HL-60/S4 (cell line): ENCODE results near the gene SIRT3.
"Not testable (repeated sequence)": the region's sequence is repeated elsewhere in the genome, so short reads cannot be mapped to it uniquely, and the experiment has no call there.

Experiments
- in situ Hi-C: fragments of 300-500 bp; cut with MboI; formaldehyde crosslinking; loops from 2 replicates; pipeline ENCODE4 v1.14.3; 2022; ENCODE audit warnings: low sequenced_read_pairs

SIRT3 gene

DNA sequence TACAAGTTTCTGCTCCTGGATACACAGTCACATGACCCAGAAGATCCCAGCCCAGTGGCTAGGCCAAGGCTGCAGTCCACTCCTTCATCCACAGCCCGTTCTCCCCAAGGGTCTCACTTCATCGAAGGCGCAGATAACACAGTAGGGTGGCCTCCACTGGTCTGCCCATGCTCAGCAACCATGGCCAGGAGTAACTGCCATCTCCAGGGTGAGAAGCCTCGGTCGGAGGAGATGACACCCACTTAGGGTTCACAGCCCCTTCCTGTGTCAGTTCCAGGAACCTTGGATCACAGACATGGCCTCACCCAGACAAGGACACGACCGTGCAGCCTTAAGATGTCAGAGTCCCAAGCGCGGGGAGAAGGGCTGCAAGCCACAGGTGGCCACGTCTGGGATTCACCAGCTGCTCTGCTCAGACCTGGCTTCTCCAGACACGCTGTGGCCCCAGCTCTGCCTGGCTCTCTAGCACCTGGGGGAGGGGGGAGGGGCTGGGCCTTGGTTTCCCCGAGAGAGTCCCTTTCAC lies 31.5 kb downstream of the SIRT3 start:
- in situ Hi-C loops: no loop called here

DNA sequence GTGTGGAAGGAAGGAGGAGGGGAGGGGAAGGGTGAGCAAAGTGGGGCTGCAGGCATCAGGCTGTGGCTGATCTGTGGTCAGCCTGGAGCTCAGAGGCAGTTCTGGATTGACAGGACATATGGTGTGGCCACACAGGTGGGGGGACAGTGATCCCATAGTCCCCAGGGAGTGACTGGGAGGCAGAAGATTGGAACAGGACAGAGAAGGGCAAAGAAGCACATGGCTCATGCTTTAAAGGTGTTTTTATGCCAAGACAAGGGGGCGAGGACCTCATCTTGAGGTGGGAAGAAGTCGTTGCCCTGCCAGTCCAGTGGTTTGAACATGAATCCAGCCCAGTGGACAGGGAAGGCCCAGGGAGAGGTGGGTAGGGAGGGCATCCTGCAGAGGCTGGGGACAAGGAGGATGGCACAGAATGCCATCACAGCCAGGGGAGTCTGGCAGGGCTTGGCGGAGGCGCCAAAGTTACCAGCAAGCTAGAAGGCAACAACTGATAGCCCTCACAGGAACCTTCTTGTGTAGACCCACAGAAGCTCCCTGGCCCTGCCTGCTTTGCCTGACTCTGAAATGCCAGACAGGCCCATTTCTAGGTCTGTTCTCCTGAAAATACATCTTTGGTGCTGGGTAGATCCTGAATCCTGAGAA lies 32.1 kb downstream of the SIRT3 start:
- in situ Hi-C loops: no loop called here

DNA sequence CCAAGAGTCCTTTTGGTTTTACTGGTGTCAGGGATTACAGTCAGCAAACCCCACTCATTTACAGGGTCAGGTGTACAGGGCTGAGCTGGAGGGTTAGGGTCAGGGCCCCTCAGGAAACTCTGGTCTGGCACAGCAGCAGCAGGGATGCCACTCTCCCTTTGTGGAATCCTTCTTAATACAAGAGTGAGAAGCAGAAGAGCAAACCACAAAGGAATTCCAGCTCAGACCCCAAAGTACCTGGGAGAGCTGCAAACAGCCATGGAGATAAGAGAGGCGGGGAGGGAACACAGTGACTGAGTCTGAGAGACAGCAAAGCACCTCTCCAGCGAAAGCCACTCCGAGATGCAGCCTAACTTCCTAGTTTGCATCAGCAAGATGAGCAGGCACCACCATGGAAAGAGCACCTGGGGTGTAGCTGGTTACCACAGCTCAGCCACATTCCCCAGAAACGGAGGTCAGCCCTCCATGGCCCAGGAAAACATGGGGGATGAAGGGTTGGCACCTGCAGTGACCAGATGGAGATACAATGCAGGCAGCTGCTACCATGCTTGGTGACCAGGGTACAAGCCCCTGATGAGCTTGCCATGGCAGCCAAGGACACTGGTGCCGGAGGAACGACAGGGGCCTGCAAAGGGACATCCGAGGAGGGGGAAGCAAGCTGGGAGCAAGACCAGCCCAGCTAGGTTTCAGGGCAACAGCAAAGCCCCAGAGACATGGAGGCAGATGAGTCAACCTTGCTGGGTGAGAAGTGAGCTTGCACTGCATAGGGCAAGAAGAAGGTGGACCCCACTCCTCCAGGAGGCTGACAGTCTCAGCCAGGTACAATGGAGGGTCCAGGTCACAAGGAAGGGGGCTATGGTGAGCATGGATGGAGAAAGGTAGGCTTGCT lies 32.8 kb downstream of the SIRT3 start:
- in situ Hi-C loops: no loop called here

DNA sequence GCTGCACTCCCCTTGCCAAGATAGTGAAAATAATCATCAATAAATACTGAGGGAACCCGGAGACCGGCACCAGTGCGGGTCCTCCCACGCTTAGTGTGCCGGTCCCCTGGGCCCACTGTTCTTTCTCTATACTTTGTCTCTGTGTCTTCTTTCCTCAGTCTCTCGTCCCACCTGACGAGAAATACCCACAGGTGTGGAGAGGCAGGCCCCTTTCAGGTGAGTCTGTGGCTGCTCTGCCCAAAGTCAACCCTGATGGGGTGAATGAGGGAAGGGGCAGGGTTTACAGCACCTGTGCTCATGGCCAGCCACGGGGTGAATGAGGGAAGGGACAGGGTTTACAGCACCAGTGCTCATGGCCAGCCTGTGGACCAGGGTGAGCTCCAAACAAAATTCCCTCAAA lies 33.7 kb downstream of the SIRT3 start:
- in situ Hi-C loops: no loop called here

DNA sequence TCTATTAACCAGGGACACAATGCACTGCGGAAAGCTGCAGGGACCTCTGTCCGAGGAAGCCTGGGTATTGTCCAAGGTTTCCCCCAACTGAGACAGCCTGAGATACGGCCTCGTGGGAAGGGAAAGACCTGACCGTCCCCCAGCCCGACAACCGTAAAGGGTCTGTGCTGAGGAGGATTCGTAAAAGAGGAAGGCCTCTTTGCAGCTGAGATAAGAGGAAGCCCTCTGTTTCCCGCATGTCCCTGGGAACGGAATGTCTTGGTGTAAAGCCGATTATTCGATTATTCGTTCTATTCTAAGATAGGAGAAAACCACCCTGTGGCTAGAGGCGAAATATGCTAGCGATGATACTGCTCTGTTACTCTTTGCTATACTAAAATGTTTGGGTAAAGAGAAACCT lies 34.2 kb downstream of the SIRT3 start:
- in situ Hi-C loops: no loop called here

DNA sequence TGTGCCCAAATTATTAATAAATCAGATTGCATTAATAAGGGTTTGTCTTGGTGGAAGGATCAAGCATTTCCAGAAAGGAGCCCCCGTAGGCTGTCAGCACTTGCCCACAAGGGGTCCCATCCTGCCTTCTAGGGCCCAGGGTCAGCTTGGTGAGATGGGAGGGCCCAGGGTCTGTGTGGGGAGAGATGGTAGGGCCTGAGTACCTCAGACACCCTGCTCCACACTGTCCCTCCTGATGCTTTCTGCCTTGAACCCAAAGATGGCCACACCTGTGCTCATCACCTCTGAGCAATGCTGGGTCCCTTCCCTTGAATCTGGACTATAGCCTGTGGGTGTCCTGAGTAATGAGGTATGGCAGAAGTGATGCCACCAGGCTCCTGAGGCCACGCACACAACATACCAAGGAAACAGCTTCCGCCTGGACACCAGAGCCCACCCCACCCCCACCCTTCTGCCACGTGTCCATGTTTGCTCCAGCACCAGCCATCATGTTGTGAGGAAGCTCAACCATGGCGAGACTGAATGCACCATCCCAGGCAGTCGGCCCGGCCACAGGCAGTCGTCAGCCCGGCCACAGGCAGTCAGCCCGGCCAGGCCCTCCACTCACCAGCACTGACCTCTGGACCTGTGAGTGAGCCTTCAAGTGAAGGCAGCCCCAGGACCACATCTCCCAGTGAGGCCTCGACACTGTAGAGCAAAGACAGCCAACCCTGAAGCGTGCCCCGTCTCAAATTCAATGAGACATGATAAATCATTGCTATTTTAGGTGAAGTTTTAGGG lies 35.7 kb downstream of the SIRT3 start:
- in situ Hi-C loops: no loop called here

DNA sequence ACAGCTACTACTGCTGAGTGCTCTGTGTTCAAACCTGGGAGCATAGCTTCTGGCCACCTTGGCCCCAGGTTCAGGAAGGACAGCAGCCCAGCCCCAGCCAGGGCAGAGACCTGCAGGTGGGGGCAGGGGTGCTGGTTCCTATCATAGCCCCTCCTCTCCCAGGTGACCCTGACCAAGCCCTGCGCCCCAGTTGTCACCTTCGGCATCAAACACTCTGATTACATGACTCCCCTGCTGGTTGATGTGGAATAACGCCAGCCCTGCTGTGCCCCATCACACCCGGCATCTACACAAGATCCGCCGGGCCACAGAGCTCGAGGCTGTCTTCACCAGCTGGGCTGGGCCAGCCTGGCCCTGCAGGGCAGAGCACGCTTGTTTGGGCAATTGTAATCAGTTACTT lies 36.4 kb downstream of the SIRT3 start:
- in situ Hi-C loops: no loop called here

DNA sequence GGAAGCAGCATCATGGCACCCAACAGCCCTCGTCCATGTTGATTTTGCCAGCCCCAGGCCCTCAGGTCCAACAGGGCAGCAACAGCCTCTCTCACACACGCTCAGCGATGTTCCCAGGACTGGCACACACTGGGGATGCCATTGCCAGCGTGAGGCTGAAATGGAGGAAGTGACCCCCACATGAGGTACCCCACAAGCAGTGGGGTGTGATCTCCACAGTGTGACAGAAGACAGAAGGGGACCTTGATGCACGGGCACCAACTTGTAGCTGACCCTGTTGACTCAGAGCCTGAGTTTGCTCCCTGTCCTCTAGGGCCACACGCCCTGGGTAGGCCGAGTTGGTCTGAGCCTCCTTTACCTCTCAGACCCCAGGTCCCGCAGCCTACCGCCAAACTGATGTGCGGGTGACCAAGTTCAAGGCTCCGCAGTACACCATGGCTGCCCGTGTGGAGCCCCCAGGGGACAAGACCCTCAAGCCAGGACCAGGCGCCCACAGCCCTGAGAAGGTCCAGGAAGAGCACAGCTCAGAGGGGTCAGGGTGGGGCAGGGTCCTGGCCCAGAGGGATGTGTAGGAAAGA lies 37.0 kb downstream of the SIRT3 start:
- in situ Hi-C loops: no loop called here

DNA sequence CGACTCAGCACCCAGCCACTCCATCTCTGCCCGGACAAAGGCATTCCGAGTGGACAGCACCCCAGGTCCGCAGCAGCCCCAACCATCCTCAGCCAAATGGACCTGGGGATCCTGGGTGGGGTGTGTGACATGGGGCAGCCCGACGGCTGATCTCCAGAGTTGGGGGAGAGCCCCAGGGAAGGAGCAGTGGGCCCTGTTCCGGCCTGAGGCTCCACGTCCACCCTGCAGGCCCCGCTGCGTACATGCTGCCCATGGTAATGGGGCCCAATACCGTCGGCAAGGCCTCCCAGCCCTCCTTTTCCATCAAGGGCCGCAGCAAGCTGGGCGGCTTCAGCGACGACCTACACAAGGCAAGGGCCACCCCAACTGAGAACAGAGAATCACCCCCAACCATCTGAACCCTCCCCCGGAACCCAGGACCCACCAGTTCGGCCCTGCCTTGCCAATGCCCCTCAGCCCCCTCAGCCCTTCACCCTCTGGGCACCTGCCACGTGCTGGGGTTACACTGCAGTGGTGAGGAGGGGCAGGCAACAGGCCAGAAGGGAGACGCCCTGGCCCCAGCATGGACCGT lies 37.8 kb downstream of the SIRT3 start:
- in situ Hi-C loops: no loop called here

DNA sequence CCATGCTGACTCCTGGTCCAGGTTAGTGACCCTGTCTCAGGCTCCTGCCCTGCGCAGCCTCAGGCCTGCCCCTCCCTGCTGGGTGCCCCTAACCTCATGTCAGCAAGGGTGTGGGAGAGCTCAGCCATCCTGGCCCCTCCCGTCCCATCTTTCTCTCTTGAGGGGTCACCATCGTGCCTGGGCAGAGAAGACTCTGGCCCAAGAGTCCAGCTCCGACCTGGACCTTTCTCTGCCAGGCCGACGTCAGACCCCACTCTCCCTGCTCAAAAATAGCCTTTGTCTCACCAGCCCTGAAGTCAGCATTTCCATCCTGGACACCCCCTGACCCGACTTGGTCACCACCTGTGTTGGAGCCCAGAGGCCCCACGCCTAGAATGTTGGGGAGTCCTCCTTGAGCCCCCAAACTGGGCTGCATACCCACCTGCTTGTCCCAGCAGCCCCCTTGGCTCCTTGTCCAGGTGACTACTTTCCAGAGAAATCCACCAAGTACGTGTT lies 38.4 kb downstream of the SIRT3 start:
- in situ Hi-C loops: no loop called here

DNA sequence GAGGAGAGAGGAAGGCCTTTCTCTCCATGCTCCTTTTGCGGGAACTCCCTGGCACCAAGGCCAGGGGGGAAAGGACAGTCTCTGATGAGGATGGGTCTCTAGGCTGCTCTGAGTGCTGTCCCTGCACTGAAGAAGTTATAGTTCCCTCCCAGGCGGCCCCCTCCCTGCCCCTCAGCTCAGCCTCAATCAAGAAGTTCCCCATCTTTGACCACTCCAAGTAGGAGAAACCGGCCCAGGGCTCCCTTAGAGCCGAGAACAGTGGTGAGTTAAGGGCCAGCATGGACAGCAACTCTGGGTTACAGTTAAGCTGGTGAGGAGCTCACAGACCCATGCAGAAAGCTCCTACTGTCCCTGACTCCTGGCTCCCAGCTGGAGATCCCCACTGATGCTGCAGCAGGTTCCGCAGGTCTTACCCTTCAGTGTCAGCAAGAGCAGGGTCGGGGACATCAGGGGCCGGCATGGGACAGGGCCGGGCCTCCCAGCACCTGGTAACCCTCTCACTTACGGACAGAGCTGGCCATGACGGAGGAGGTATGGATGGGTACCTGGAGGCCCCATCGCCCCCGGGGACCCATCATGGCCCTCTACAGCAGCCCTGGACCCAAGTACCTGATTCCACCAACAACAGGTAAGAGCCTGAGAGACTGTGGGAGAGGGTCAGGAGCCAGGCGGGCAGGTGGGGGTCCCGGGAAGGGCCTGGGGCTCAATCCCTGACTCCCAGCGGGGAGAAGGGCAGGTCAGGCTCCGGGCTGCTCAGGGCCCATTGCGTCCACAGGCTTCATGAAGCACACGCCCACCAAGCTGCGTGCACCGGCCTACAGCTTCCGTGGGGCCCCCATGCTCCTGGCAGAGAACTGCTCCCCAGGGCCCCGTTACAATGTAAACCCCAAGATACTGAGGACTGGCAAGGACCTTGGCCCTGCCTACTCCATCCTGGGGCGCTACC lies 39.1 kb downstream of the SIRT3 start:
- in situ Hi-C loops: no loop called here

DNA sequence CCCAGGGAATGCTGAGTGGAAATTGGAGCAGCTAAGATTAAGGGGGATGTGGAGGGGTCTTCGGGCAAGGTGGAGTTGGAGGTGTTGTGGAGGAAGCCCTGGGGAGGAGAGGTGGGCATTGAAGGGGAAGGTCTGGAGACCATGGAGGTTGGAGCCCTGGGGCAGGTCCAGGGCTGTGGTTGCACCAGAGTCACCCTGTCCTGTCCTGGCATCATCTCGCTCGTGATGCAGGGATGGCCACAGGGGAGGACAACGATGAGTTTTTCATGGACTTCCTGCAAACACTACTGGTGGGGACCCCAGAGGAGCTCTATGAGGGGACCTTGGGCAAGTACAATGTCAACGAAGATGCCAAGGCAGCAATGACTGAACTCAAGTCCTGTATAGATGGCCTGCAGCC lies 42.7 kb downstream of the SIRT3 start:
- in situ Hi-C loops: not testable (repeated sequence)

DNA sequence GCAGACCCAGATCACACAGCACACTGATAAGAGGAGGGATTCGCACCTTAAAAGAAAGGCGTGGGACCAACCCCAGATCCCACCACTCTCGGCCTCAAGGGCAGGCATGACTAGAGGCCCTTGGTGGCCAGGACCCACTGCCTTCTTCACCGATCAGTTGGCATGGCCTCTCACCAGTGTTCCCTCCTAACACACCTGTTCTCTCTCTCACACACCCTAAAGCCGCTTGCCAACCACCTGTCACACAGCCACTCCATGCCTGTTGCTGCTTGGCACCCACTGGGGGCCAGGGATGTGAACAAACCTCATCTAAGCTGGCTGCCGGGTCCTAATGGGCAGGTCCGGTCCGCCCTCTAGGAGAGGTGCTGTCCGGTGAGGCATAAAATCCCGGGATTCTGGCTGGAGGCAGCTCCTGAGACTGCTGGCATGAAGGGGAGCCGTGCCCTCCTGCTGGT lies 43.4 kb downstream of the SIRT3 start, which contains the start of gene SCGB1C1:
Gene SCGB1C1 (plus strand): TSS at position 405 of the 455 bp plus-strand sequence. CDS start 22 bp downstream, at position 427.
- in situ Hi-C loops: not testable (repeated sequence)

DNA sequence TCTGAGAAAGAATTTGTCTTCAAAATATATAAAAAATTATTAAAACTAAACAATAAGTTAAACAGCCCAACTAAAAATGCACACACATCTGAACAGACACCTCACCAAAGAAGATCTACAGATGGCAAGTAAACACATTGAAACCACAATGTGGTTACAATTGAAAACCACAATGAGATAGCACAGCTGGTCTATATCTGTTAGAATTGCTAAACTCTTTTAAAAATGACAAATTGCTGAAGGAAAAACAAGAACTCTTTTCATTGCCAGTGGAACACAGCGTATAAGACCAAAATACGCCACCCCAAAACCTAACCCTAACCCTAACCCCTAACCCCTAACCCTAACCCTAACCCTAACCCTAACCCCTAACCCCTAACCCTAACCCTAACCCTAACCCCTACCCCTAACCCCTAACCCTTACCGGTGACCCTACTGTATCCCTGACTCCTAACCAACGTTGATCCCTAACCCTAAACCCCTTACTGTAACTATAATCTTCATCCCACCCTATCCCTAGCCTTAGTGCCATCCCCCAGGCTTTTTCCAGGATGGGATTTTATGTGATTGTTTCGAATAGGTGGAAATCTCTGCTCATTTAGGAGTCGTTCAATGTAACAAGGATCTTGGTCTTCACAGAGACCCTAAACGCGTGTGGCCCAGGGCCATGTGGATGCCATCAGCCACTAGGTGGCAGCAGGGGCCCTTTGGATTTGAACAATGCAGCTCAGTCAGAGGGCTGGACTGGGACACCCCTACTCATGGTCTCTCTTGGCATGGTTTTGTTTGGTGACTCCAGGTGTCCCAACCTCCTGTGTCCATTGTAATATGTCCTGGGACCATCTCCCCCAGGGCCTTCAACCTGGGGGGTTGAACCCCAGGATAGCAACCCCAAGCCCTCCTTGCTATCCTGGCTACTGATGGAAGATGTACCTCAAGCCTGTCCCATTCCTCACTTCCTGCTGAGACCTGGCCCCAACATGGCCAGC lies 44.4 kb downstream of the SIRT3 start:
- in situ Hi-C loops: not testable (repeated sequence)

DNA sequence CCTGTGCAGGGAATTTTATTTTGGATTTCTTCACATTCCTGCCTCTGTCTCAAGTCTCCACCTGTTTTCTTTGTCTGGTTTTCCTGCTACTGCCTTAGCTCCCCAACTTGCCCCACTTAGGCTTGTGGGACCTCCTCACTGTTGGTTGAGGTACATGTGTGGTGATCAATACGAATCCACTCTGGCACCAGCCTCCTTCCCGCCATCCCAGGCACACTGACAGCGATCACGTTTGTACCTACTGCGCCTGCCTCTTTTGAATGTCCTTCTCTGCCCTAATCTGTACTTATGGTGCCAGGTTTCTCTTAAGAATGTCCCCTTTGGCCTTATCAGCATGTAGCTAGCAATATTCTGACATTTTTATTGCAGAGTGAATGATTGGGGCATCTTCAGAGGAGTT lies 45.6 kb downstream of the SIRT3 start:
- in situ Hi-C loops: not testable (repeated sequence)

DNA sequence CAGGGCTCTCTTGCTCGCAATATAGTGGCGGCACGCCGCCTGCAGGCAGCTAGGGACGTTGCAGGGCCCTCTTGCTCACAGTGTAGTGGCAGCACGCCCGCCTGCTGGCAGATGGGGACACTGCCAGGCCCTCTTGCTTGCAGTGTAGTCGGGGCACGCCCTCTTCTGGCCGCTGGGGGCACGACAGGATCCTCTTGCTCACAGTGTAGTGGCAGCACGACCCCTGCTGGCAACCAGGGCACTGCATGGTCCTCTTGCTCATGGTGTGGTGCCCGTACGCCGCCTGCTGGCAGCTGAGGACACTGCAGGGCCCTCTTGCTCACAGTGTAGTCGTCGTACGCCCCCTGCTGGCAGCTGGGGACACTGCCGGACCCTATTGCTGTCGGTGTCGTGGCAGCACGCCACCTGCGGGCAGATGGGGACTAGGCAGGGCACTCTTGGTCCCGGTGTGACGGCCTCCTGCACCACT lies 46.3 kb downstream of the SIRT3 start:
- in situ Hi-C loops: not testable (repeated sequence)

DNA sequence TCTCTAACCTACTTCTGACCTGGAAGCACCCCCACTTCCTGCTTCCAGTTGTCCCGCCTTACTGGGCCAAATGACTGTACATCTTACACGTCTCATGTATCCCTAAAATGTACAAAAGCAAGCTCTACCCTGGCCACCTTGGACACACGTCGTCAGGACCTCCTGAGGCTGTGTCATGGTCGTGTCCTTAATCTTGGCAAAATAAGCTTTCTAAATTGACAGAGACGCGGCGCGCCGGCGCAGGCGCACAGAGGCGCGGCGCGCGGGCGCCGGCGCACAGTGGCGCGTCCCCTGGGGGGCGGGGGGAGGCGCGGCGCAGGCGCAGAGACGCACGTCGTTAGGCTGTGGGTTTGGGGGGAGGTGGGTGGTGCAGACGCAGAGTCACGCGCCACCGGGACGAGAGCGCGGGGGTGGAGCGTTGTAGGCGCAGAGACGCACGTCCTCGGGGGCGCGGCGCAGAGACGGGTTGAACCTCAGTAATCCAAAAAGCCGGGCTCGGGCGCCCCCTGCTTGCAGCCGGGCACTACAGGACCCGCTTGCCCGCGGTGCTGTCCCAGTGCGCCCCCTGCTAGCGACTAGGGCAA lies 46.9 kb downstream of the SIRT3 start:
- in situ Hi-C loops: not testable (repeated sequence)
